ENCODE data around the gene SRCAP.

- TF ChIP-seq CTCF (IDR thresholded peaks at IDR 0.05; ENCODE audit: low read length) (no peak), EZH2 (IDR thresholded peaks at IDR 0.05; ENCODE audit: borderline replicate concordance, low read length) (no peak)
Observed at GRCh38 chr16:30721167-30721566, 22.2 kb downstream of the SRCAP start.

All from OCI-LY1 (cell line).